Gastroesophageal sphincter (tissue), 4 donors: ENCODE data around the gene PEAK1. TPM values are rescaled to one million over a fixed set of nuclear protein-coding genes. Genes with fewer than 3 reads are reported as not detected.

Source experiments
- ATAC-seq: fragments of 150-250 bp; one replicate; pipeline ENCODE4 v1.9.1; 2016; ENCODE audit warnings: mild to moderate bottlenecking, moderate library complexity
- H3K27ac ChIP-seq, 4 donors: fragments of 200-600 bp; sonication (generic) in 3 of 4; 1 replicate in 3 of 4; 2 replicates in 1 of 4; pipeline ENCODE4 v1.5.1; 2016 to 2019
- H3K27me3 ChIP-seq: fragments of 200-600 bp; sonication (generic); one replicate; pipeline ENCODE4 v1.5.1; 2019
- H3K36me3 ChIP-seq, 2 donors: fragments of 200-600 bp; sonication (generic); one replicate each; pipeline ENCODE4 v1.5.1; 2019; ENCODE audit warnings: control low read depth in 1 of 2
- H3K4me1 ChIP-seq, 3 donors: fragments of 200-600 bp; sonication (generic); 1 replicate in 2 of 3; 2 replicates in 1 of 3; pipeline ENCODE4 v1.5.1; 2016 to 2019; ENCODE audit warnings: control low read depth in 2 of 3
- H3K4me3 ChIP-seq, 2 donors: fragments of 200-600 bp; sonication (generic); one replicate each; pipeline ENCODE4 v1.5.1; 2019; ENCODE audit warnings: mild to moderate bottlenecking in 1 of 2, moderate library complexity in 1 of 2
- H3K9me3 ChIP-seq, 3 donors: fragments of 200-600 bp; sonication (generic); one replicate each; pipeline ENCODE4 v1.5.1; 2017 to 2019; ENCODE audit warnings: control low read depth in 2 of 3
- EP300 ChIP-seq: sonication (generic); formaldehyde crosslinking; IDR thresholded peaks from one replicate; pipeline ENCODE4 v1.6.1; 2017; ENCODE audit warnings: antibody characterized with exemption, mild to moderate bottlenecking
- POLR2A ChIP-seq, 2 donors: fragments of 450-650 bp; IDR thresholded peaks; one replicate each; pipeline ENCODE4 v1.6.1; 2017; ENCODE audit warnings: antibody characterized with exemption in 2 of 2, mild to moderate bottlenecking in 2 of 2, moderate library complexity in 1 of 2
- POLR2AphosphoS5 ChIP-seq: sonication (generic); formaldehyde crosslinking; IDR thresholded peaks from one replicate; pipeline ENCODE4 v1.6.1; 2017; ENCODE audit warnings: antibody characterized with exemption
- WGBS, 2 donors: methylation state at CpG; one replicate each; pipeline ENCODE4 v1.1.5; 2018; ENCODE audit warnings: low coverage in 1 of 2; 5-methylcytosine and 5-hydroxymethylcytosine counted together
- total RNA-seq, 4 donors: library from RNA; depleted of rRNA; stranded (reverse); fragments of >200 nt; gene quantifications; one replicate each; pipeline ENCODE4 v1.1.0, GENCODE V29; 2016
- TF ChIP-seq, protein P1 (sequence below), 4 experiments: fragments of 200-600 bp in 2 of 4; fragments of 450-650 bp in 2 of 4; sonication (generic) in 1 of 4; IDR thresholded peaks; one replicate each; pipeline ENCODE4 v1.5.1; 2017 to 2019; ENCODE audit warnings: antibody characterized with exemption in 4 of 4, mild to moderate bottlenecking in 2 of 4, moderate library complexity in 2 of 4

The PEAK1 gene
- total RNA-seq, 4 donors from 2014 or later, result 59.5 to 170 (median 91.6) TPM

DNA sequence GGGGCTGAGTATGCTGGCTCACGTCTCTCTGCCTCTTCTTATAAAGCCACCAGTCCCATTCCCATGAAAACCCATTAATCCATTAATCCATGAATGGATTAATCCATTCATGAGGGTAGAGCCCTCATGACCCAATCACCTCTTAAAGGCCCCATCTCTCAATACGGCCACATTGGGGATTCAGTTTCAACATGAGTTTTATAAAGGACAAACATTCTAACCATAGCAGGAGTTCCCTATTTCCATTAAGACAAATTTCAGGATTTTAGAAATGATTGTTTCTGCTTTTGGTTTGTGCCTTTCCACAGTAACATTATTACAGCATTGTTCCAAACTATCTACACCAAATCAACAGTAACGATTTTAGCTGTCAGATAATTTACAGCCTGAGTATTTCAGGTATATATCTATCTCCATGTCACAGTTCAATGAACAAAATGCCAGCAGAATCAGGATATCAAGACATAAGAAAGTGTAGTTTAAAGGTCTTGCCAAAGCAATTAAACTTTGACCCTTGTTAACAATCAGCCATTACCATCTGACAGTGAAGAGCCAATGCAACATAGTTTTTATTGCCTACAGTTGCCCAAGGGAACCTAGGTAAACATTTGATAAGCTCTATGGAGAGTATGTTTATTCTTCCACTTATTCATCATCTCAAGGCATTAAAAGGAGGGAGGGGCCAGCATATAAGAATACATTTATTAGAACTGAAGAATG lies 352.8 kb downstream of the PEAK1 start:
- Histone ChIP-seq H3K4me1 (peaks cover 3 to 74% (median 5%) of the 10 kb centered on the region in 3 donors), H3K36me3 (no peaks in the 10 kb centered on the region), H3K27ac (no peak overlapping the region), H3K4me3 (no peak overlapping the region), H3K27me3 (no peaks in the 10 kb centered on the region), H3K9me3 (no peaks in the 10 kb centered on the region)
- no peak for ATAC-seq
- WGBS, 2 donors, result 57% methylated on average over 3 of the region's 3 CpGs
- no peak for TF ChIP-seq POLR2A (IDR thresholded peaks at IDR 0.05)
- TF ChIP-seq, protein P1, sequence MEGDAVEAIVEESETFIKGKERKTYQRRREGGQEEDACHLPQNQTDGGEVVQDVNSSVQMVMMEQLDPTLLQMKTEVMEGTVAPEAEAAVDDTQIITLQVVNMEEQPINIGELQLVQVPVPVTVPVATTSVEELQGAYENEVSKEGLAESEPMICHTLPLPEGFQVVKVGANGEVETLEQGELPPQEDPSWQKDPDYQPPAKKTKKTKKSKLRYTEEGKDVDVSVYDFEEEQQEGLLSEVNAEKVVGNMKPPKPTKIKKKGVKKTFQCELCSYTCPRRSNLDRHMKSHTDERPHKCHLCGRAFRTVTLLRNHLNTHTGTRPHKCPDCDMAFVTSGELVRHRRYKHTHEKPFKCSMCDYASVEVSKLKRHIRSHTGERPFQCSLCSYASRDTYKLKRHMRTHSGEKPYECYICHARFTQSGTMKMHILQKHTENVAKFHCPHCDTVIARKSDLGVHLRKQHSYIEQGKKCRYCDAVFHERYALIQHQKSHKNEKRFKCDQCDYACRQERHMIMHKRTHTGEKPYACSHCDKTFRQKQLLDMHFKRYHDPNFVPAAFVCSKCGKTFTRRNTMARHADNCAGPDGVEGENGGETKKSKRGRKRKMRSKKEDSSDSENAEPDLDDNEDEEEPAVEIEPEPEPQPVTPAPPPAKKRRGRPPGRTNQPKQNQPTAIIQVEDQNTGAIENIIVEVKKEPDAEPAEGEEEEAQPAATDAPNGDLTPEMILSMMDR (IDR thresholded peaks at IDR 0.05), result no peak
- TF ChIP-seq EP300, result no peak
- no peak for TF ChIP-seq POLR2AphosphoS5

GRCh38 chr15:77064539-77065308 lies 355.2 kb downstream of the PEAK1 start:
- Histone ChIP-seq H3K4me1 (peaks cover 17 to 89% (median 19%) of the 10 kb centered on the region in 3 donors), H3K36me3 (no peaks in the 10 kb centered on the region), H3K4me3 (no peak overlapping the region), H3K27ac (no peak overlapping the region), H3K27me3 (no peaks in the 10 kb centered on the region), H3K9me3 (no peaks in the 10 kb centered on the region)
- WGBS, 2 donors, result 63 to 69% methylated on average over 6 of the region's 6 CpGs
- no peak for TF ChIP-seq EP300
- TF ChIP-seq, protein P1 (IDR thresholded peaks at IDR 0.05), result no peak
- TF ChIP-seq POLR2AphosphoS5, result no peak
- no peak for TF ChIP-seq POLR2A (IDR thresholded peaks at IDR 0.05)
- no peak for ATAC-seq

GRCh38 chr15:77064063-77064462 lies 355.8 kb downstream of the PEAK1 start:
- ATAC-seq, result no peak
- H3K4me3 ChIP-seq, result no peak overlapping the region
- H3K4me1 ChIP-seq, result peaks cover 15 to 89% (median 20%) of the 10 kb centered on the region in 3 donors
- H3K27me3 ChIP-seq, result no peaks in the 10 kb centered on the region
- no peaks in the 10 kb centered on the region for H3K9me3 ChIP-seq
- H3K27ac ChIP-seq, result no peak overlapping the region
- TF ChIP-seq POLR2A (IDR thresholded peaks at IDR 0.05), result no peak
- no peak for TF ChIP-seq EP300
- no peak for TF ChIP-seq POLR2AphosphoS5
- TF ChIP-seq, protein P1 (IDR thresholded peaks at IDR 0.05), result no peak
- 51 to 56% methylated on average over 2 of the region's 2 CpGs for WGBS, 2 donors
- no peaks in the 10 kb centered on the region for H3K36me3 ChIP-seq

DNA sequence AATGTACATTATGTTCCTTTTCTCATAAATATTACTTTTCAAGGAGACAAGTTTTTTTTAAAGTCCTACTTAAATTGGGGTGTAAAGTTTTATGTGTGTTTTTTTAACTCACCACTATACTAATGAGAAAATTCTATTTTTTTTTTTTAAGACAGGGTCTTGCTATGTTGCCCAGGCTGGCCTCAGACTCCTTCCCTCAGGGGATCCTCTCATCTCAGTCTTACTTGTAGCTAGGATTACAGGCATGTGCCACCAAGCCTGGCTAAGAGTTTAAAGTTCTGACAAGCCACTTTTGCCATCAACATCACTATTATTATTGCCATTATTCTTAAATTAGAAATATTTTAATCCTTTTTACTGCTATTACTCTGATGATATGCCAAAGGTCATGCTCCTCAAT lies 356.7 kb downstream of the PEAK1 start:
- H3K4me3 ChIP-seq, result no peak overlapping the region
- H3K27ac ChIP-seq, result no peak overlapping the region
- ATAC-seq, result no peak
- H3K4me1 ChIP-seq, result peaks cover 15 to 87% (median 20%) of the 10 kb centered on the region in 3 donors
- no peaks in the 10 kb centered on the region for H3K27me3 ChIP-seq
- H3K9me3 ChIP-seq, result no peaks in the 10 kb centered on the region
- H3K36me3 ChIP-seq, result no peaks in the 10 kb centered on the region
- TF ChIP-seq POLR2A (IDR thresholded peaks at IDR 0.05) (no peak), EP300 (no peak), POLR2AphosphoS5 (no peak)
- TF ChIP-seq, protein P1 (IDR thresholded peaks at IDR 0.05), result no peak
